Stimulated activated naive B cell treated with anti-CD40 and anti-IgM and Interleukin-4, amounts not matched to agents 10 μg/mL and 1 μg/mL and 100 μg/mL, for 72 hours (primary cell): ENCODE data around the gene DGKG.

Source experiments
- ATAC-seq, 2 donors: fragments of 150-1000 bp; cut with Tn5 transposase; replicated peaks; 2 replicates each; pipeline ENCODE4 v1.10.0; 2021; ENCODE audit warnings: moderate library complexity in 1 of 2
- DNase-seq: peaks from one replicate; pipeline ENCODE4 v3.0.0; 2021
- H3K27ac Mint-ChIP-seq: one replicate; pipeline ENCODE4 v1.8.0; 2022; ENCODE audit warnings: mild to moderate bottlenecking, mixed read lengths
- H3K27me3 Mint-ChIP-seq, 2 donors: one replicate each; pipeline ENCODE4 v1.8.0; 2022; ENCODE audit warnings: mixed read lengths in 2 of 2
- H3K36me3 Mint-ChIP-seq, 2 donors: one replicate each; pipeline ENCODE4 v1.8.0; 2022; ENCODE audit warnings: mixed read lengths in 2 of 2, mild to moderate bottlenecking in 1 of 2
- H3K4me1 Mint-ChIP-seq, 2 donors: one replicate each; pipeline ENCODE4 v1.8.0; 2022; ENCODE audit warnings: mixed read lengths in 2 of 2, mild to moderate bottlenecking in 1 of 2
- H3K4me3 Mint-ChIP-seq, 2 donors: one replicate each; pipeline ENCODE4 v1.8.0; 2022; ENCODE audit warnings: mild to moderate bottlenecking in 2 of 2, mixed read lengths in 2 of 2, moderate library complexity in 1 of 2
- H3K9me3 Mint-ChIP-seq, 2 donors: one replicate each; pipeline ENCODE4 v1.8.0; 2022; ENCODE audit warnings: mixed read lengths in 2 of 2, mild to moderate bottlenecking in 1 of 2

DGKG gene

DNA sequence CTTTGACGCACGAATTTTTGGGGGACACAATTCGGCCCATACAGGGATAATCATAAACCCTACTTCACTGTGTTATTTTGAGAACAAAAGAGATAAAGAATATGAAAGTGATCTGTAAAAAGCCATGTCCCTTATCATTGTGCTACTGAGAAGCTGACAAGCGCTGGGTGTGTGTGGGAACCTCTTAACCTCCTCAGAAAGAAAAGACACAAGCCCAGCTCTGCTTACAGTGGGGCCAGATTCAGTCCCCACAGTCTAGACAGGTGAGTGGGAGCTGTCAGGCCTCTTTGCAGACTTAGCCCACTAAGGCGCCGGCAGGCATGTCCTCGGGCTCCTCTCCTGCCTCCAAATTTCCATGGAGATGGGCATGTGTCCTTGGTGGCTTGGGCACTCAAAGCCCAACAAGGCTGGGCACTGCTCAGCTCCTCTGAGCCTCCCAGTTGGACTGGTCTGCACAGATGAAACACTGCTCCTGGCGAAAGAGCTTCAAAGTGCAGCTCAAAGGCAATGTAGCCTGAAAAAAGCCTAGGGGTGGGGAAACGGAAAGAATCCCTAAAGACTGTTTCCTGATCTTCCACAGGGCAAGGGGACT lies 188.7 kb downstream of the DGKG start:
- ATAC-seq: no peak
- peaks cover 0 to 2% of the 10 kb centered on the region in 2 donors for H3K36me3 Mint-ChIP-seq
- H3K4me3 Mint-ChIP-seq: no peak overlapping the region
- H3K27me3 Mint-ChIP-seq: peaks cover 0 to 6% of the 10 kb centered on the region in 2 donors
- peaks cover 0 to 1% of the 10 kb centered on the region in 2 donors for H3K9me3 Mint-ChIP-seq
- DNase-seq: no peak
- no peaks in the 10 kb centered on the region for H3K4me1 Mint-ChIP-seq
- no peak overlapping the region for H3K27ac Mint-ChIP-seq

DNA sequence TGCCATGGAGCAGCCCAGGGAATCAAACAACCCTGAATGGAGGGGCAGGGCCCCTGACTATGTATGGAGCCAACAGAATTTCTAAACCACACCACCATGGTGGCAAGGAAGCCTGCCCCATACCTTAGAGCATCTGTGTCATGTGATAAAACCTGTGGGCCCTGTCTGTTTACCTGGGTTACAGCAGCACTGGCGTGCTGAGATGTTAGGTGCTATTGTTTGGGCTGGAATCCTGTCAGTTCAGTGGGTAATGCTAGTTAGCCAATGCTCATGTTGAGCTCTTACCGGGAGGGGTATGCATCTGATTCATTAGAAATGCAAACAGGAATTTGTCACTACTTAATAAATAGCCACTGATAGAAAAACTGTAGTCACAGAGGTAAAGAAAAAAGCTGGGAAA lies 189.7 kb downstream of the DGKG start:
- Mint-ChIP-seq H3K4me3 (no peak overlapping the region), H3K4me1 (no peaks in the 10 kb centered on the region), H3K27me3 (peaks cover 0 to 11% of the 10 kb centered on the region in 2 donors), H3K27ac (no peak overlapping the region), H3K36me3 (peaks cover 0 to 2% of the 10 kb centered on the region in 2 donors), H3K9me3 (peaks cover 0 to 2% of the 10 kb centered on the region in 2 donors)
- ATAC-seq: no peak
- no peak for DNase-seq

DNA sequence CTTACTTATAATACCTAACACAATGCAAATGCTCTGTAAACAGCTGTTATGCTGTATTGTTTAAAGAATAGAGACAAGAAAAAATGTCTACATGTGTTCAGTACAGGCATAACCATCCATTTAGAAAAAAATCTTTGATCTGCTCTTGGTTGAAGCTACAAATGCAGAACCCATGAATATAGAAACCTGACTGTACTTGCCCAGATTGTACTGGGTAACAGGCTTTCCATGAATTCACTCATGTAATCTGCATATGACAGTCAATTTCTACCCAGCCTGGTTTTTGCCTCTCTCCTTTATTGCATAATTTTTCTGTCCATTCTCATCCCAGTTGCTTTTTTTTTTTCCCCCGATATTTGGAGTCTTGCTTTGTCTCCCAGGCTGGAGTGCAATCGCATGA lies 190.5 kb downstream of the DGKG start:
- H3K4me1 Mint-ChIP-seq: no peaks in the 10 kb centered on the region
- H3K9me3 Mint-ChIP-seq: peaks cover 0 to 2% of the 10 kb centered on the region in 2 donors
- H3K36me3 Mint-ChIP-seq: peaks cover 0 to 2% of the 10 kb centered on the region in 2 donors
- no peak overlapping the region for H3K27ac Mint-ChIP-seq
- peaks cover 2 to 11% of the 10 kb centered on the region in 2 donors for H3K27me3 Mint-ChIP-seq
- no peak overlapping the region for H3K4me3 Mint-ChIP-seq
- DNase-seq (no peak), ATAC-seq (no peak)

DNA sequence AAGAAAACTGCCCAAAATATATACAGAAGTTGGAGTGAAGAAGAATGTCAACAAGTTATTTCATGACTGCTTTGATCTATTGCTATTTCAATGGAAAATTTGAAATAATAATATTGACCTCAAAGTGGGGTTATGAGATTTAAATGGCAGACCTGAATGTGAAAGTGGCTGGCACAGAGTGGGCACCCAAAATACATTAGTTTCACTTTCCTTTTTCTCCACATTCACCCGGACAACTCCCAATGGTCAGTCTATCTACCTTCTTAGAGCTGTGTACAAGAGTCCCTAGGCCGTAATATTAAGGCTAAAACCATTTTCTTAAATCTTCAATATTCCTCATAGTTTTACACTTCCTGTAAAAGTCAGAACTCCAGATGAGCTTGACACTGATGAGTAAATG lies 191.5 kb downstream of the DGKG start:
- ATAC-seq (no peak), DNase-seq (no peak)
- Mint-ChIP-seq H3K4me1 (no peaks in the 10 kb centered on the region), H3K27ac (no peak overlapping the region), H3K4me3 (no peak overlapping the region), H3K9me3 (peaks cover 0 to 2% of the 10 kb centered on the region in 2 donors), H3K36me3 (peaks cover 0 to 2% of the 10 kb centered on the region in 2 donors), H3K27me3 (peaks cover 6 to 11% of the 10 kb centered on the region in 2 donors)

DNA sequence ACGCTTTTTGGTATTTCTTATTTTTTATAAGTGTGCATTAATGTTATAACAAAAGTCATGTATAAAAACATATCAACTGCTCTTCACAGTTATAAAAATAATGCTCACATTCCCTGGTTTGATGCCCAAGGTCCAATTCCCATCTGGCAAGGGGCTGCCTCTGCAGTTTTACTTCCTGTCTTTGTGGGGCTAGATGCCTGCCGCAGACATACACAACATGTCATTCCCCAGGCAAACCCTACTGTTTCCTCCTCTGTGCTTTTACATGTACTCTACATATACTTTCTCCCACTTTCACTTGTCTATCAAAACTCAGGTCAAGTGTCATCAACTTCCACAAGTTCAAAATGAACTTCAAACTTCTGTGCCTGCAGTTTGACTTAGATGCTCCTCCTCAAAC lies 192.7 kb downstream of the DGKG start:
- H3K27ac Mint-ChIP-seq: no peak overlapping the region
- ATAC-seq: no peak
- peaks cover 5 to 10% of the 10 kb centered on the region in 2 donors for H3K27me3 Mint-ChIP-seq

DNA sequence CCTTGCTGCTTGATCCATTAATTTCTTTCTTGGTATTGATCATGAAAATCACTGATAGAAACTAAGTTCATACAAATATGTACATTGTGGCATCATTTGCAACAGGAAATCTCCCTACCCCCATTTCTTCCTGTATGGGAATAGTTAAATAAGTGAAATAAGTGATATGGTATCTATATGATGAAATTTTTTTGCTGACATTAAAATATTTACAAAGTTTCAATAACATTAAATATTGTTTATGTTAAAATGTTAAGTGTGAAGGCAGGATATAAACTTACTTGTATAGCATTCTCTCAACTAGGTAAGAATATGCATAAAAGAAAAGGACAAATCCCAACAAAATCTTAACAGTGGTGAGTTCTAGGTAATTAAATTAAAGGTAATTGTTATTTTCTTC lies 193.1 kb downstream of the DGKG start:
- ATAC-seq (no peak), DNase-seq (no peak)
- Mint-ChIP-seq H3K36me3 (peaks cover under 1 to 3% of the 10 kb centered on the region in 2 donors), H3K9me3 (peaks cover 0 to 2% of the 10 kb centered on the region in 2 donors), H3K4me1 (no peaks in the 10 kb centered on the region), H3K4me3 (no peak overlapping the region), H3K27ac (no peak overlapping the region), H3K27me3 (peaks cover 9 to 13% of the 10 kb centered on the region in 2 donors)

More for the DNA sequence above, 192.7 kb downstream of the DGKG start:
- no peaks in the 10 kb centered on the region for H3K4me1 Mint-ChIP-seq
- H3K4me3 Mint-ChIP-seq: no peak overlapping the region
- H3K36me3 Mint-ChIP-seq: peaks cover 0 to 2% of the 10 kb centered on the region in 2 donors
- no peak for DNase-seq
- peaks cover 0 to 2% of the 10 kb centered on the region in 2 donors for H3K9me3 Mint-ChIP-seq

DNA sequence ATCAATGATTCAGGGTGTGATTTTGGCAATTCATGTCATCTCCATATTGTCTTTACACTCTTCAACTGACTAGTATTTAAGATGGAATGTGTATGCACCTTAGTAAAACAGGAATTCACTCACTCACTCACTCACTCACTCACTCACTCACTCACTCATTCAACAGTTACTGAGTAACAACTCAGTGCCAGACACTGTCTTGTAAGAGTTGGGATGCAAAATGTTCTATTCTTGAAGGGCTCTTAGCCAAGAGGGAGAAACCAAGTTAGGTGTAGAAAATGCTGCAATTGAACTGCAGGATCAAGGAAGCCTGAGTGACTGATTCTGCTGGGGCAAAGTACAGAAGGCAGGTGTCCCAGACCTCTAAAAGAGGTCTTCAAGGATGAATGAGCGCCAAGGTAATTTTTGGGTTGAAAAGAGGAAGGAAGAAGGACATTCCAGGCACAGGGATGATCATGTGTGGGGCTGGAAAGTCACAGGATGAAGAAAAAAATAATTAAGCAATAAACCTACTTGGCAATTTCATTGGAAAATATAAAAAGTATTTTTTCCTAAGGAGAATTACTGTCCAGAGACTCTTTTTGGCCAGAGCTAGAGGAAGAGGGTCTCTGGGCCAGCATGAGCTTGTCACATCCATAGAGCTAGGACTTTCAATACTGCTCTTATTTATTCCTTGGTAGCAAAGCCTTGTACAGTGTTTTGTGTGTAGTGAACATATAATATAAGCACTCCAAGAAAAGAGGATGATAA lies 194.2 kb downstream of the DGKG start:
- H3K9me3 Mint-ChIP-seq: peaks cover 0 to 2% of the 10 kb centered on the region in 2 donors
- DNase-seq: no peak
- no peak for ATAC-seq

DNA sequence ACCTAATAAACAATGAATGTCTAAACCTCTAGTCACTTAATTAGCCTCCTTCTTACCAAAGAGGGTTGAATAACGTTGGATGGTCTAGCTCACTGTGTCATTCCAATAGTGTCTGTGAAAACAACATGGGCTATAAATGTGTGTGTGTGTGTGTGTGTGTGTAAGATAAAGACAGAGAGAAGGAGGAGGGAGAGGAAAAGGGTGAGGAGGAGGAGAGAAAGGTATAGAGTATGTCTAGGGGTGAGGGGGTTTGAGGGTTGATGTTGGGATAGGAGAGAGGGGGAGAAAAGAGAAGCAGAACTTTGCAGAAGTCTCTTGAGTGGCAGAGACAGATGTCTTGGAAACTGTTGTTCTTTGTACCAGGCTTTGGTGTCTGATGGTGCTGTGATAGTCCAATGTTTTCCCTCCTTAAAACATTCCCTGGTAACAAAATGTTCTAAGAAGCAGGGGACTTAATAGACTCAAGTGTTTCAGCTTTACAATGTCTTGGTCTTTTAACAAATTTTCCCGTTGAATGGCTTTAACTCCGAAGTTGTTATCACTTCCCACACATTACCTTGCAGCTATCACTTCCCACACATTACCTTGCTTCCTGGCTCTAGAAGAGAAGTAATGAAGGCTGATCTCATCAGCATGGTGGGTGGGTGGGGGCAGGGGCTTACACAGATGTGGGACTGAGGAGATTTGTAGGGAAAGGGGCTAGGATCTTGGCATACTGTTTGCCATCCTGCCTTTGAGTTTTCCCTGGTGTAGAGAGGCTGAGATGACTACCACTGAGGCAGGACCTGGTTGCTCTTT lies 195.3 kb downstream of the DGKG start:
- DNase-seq (no peak), ATAC-seq (no peak)
- Mint-ChIP-seq H3K27me3 (peaks cover 15 to 18% of the 10 kb centered on the region in 2 donors), H3K9me3 (peaks cover 0 to 2% of the 10 kb centered on the region in 2 donors), H3K4me3 (no peak overlapping the region), H3K36me3 (peaks cover 5% of the 10 kb centered on the region in 2 donors), H3K4me1 (no peaks in the 10 kb centered on the region), H3K27ac (no peak overlapping the region)

More for the DNA sequence above, 194.2 kb downstream of the DGKG start:
- peak overlapping the region; percentile 6 for H3K27ac Mint-ChIP-seq
- H3K27me3 Mint-ChIP-seq: peaks cover 15 to 18% of the 10 kb centered on the region in 2 donors
- H3K4me3 Mint-ChIP-seq: no peak overlapping the region
- H3K4me1 Mint-ChIP-seq: no peaks in the 10 kb centered on the region
- H3K36me3 Mint-ChIP-seq: peaks cover 5% of the 10 kb centered on the region in 2 donors

DNA sequence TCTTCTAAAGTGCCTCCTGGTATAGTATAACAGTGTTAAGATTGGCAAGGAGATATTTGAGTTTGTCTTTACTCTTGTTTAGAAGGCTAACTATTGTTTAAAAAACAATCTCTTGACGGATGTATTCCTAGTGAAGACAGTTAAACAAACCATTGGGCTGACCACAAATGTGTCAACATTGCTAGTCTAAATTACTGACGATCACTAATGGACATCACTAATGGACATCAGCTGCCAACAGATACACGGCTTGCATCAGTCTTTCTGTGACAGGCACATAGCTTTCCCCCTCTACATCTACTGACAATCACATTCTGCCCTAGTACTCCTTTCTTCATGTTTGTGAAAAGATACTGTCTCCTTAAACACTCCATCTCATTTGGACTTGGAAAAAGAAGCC lies 196.0 kb downstream of the DGKG start:
- Mint-ChIP-seq H3K27ac (no peak overlapping the region), H3K9me3 (peaks cover 0 to 2% of the 10 kb centered on the region in 2 donors), H3K4me3 (no peak overlapping the region), H3K27me3 (peaks cover 18 to 20% of the 10 kb centered on the region in 2 donors), H3K4me1 (no peaks in the 10 kb centered on the region), H3K36me3 (peaks cover 5% of the 10 kb centered on the region in 2 donors)
- no peak for ATAC-seq
- DNase-seq: no peak

DNA sequence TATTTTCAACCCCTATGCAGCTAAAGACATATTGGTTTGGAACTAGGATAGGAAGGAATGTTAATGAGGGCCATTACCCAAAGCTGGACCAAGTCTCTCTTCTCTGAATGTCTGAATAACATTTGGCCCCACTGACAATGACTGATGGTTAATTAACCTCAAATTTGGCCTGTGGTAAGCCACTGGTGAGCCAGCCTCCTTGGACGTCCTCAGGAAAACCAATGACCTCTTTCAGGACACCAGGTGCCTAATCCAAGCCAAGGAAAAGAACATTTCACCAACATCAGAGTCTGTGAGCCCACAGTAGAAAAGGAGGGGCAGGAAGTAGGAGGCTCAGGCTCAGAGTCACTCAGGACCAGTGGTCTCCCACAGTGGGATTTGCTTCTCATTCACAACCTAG lies 196.7 kb downstream of the DGKG start:
- Mint-ChIP-seq H3K4me1 (no peaks in the 10 kb centered on the region), H3K4me3 (no peak overlapping the region), H3K36me3 (peaks cover 5% of the 10 kb centered on the region in 2 donors), H3K27me3 (peaks cover 18 to 21% of the 10 kb centered on the region in 2 donors), H3K27ac (no peak overlapping the region), H3K9me3 (peaks cover 0 to 2% of the 10 kb centered on the region in 2 donors)
- ATAC-seq (no peak), DNase-seq (no peak)

DNA sequence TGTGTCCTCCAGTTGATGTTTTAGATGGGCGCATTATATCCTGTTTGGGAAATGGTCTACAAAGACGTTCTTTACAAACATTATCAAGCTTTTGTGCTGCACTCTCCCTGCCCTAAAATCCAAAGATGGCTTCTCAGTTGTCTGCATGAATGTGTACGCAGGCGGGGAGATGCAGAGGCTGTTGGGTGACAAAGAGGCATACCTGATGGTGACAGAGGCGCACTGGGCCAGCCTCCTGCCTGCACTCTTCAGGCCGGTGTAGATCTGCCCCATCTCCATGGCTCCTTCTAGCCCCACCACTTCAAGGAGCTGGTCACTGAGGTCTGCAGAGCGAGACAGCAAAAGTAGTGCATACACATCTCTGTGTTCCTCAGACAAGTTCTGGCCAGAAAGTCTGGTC lies 197.3 kb downstream of the DGKG start:
- no peak overlapping the region for H3K4me3 Mint-ChIP-seq
- no peak for DNase-seq
- no peak overlapping the region for H3K27ac Mint-ChIP-seq
- H3K36me3 Mint-ChIP-seq: peaks cover 5% of the 10 kb centered on the region in 2 donors
- H3K4me1 Mint-ChIP-seq: no peaks in the 10 kb centered on the region
- peaks cover 18 to 21% of the 10 kb centered on the region in 2 donors for H3K27me3 Mint-ChIP-seq
- H3K9me3 Mint-ChIP-seq: peaks cover 0 to 2% of the 10 kb centered on the region in 2 donors
- no peak for ATAC-seq

DNA sequence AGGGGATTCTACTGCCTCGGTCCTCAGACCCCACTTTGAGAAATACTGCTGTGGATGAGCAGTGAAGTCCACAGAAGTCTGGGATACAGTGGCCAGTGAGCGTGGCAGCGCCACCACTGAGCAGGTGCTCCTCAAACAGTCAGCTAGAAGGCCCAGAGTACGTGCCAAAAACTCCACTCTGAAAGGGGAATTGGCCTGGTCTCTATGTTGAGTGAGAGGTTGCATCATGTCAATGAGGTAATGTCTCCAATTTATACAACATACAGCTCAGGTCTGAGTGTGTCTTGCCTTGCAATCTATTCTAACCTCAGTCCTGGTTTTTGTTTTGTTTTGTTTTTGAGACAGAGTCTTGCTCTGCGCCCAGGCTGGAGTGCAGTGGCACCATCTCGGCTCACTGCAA lies 199.8 kb downstream of the DGKG start:
- Mint-ChIP-seq H3K4me3 (no peak overlapping the region), H3K9me3 (no peaks in the 10 kb centered on the region), H3K27me3 (peaks cover 16 to 18% of the 10 kb centered on the region in 2 donors), H3K4me1 (no peaks in the 10 kb centered on the region), H3K36me3 (peaks cover 5% of the 10 kb centered on the region in 2 donors), H3K27ac (peak overlapping the region; percentile 42)
- DNase-seq (no peak), ATAC-seq (peak in 1 of 2 donors; percentile 34)

DNA sequence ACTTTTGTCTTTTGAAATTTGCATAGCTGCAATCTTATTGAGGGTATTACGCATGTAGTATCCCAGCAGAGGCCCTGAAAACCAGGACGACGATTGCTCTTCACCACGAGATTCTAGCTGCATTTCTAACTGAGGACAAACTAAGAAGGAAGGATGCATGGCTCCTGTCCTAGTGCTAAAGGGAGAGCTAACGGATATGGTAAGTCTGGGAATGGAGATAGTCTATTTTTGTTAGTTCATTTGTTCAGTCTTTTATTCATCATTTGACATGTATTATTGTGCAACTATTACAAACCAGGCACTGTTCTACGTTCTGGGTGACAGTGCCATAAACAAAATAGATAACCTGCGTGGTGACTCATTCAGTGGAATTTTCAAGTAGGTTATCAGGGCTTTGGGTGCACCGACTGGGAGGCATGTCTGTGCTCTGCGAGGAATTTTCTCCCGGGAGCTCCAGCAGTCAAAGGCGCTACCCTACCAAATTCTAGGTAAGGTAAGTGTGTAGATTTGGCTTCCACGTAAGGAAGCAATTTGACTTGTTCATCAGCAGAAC lies 201.3 kb downstream of the DGKG start:
- H3K9me3 Mint-ChIP-seq: no peaks in the 10 kb centered on the region
- H3K4me1 Mint-ChIP-seq: no peaks in the 10 kb centered on the region
- ATAC-seq: no peak
- H3K4me3 Mint-ChIP-seq: no peak overlapping the region
- peaks cover 5% of the 10 kb centered on the region in 2 donors for H3K36me3 Mint-ChIP-seq
- H3K27ac Mint-ChIP-seq: no peak overlapping the region
- DNase-seq: no peak
- peaks cover 12 to 16% of the 10 kb centered on the region in 2 donors for H3K27me3 Mint-ChIP-seq

DNA sequence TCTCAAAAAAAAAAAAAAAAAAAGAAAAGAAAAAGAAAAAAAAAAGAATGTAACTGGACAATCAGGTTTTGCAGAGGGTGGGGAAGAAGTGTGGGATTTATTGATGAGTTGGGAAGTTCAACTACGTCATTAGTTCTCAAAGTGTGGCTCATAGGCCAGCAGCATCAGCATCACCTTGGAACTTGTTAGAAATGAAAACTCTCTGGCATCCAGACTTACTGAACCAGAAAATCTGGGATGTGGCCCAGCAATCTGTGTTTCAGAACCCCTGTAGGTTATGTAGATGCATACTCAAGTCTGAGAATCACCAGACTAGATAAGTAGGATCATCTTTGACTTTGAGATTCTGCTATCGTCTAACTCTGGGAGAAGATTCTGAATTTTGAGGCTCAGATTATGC lies 207.4 kb downstream of the DGKG start:
- peaks cover 28 to 37% of the 10 kb centered on the region in 2 donors for H3K4me1 Mint-ChIP-seq
- H3K9me3 Mint-ChIP-seq: peaks cover 1 to 3% of the 10 kb centered on the region in 2 donors
- H3K4me3 Mint-ChIP-seq: no peak overlapping the region
- ATAC-seq (no peak), DNase-seq (no peak)
- H3K36me3 Mint-ChIP-seq: peaks cover 3 to 5% of the 10 kb centered on the region in 2 donors
- H3K27me3 Mint-ChIP-seq: peaks cover 3 to 4% of the 10 kb centered on the region in 2 donors
- no peak overlapping the region for H3K27ac Mint-ChIP-seq
